NCI-H2081 (cell line): ENCODE measurements around the gene PANX2.

Experiments used
- DNase-seq, 2 experiments: peaks; one replicate each; lab custom pipeline; 2025; lab: John Stamatoyannopoulos, UW

PANX2 gene

GRCh38 chr22:50171965-50172421 is 1.5 kb downstream of the PANX2 start:
- DNase-seq = no peak

- no peak for DNase-seq
These were observed 2.9 kb downstream of the PANX2 start for GRCh38 chr22:50173311-50173982.

DNA sequence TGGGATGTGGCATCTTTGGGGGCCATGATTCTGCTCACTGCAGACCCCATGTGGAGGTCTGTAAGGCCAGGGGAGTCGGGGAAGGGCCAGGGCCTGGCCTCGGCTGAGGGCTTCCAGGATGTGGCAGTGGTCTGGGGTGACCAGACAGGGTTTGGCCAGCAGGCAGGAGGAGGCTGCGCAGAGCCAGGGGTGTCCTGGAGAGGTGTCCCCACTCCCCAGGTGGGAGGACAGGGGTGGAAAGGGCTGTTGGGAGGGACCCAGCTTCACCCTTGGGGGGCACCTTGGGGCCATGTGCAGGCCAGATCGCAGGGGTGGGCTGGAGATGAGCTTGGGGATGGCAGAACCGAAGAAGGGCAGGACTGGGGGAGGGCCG is 3.4 kb downstream of the PANX2 start:
- DNase-seq = no peak

DNA sequence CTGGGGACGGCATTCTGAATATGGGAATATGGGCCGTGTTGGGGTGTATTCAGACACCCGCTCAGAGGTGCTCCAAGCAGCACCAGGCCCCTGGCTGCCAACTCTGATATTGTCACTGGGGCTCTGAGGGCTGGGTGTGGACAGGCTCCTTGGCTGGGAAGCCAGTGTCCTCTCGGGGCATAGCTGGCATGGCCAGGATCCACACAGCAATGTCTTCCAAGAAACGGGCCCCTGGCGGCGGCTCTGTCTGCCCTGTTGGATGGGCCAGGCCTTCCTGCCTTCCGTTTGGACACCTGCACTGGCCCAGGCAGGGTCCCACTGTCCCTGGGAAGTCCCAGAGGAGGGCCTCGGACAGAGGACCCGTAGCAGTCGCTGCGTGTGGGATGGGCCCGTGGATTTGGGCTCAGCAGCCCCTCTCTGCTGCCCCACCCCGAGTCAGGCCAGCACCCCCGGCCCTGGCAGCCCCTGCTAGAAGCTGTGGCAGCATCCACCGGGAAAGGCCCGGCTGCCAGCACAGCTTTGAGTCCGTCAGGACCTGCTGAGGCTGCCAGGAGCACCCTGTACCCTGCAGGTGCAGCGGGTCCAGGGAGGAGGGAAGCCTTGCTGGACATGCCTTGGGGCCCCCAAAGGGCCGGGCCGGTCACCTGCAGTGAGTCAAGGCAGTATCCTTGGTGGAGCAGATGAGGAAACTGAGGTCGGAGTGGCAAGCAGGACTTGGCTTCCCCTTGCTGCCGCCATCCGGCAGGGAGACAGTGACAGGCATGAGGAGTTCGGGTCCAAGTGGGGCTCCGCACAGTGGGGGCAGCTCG is 4.1 kb downstream of the PANX2 start:
- DNase-seq = no peak

GRCh38 chr22:50175191-50175461 is 4.6 kb downstream of the PANX2 start:
- no peak for DNase-seq

GRCh38 chr22:50175921-50176849 is 5.7 kb downstream of the PANX2 start:
- no peak for DNase-seq

DNA sequence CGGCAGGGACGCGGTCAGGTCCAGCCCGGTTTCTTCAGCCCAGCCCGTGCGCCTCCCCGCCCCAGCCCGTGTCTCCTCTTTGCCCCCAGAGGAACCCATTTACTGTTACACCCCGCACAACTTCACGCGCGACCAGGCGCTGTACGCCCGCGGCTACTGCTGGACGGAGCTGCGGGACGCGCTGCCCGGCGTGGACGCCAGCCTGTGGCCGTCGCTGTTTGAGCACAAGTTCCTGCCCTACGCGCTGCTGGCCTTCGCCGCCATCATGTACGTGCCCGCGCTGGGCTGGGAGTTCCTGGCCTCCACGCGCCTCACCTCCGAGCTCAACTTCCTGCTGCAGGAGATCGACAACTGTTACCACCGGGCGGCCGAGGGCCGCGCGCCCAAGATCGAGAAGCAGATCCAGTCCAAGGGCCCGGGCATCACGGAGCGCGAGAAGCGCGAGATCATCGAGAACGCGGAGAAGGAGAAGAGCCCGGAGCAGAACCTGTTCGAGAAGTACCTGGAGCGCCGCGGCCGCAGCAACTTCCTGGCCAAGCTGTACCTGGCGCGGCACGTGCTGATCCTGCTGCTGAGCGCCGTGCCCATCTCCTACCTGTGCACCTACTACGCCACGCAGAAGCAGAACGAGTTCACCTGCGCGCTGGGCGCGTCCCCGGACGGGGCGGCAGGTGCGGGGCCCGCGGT is 6.5 kb downstream of the PANX2 start:
- DNase-seq = no peak

DNA sequence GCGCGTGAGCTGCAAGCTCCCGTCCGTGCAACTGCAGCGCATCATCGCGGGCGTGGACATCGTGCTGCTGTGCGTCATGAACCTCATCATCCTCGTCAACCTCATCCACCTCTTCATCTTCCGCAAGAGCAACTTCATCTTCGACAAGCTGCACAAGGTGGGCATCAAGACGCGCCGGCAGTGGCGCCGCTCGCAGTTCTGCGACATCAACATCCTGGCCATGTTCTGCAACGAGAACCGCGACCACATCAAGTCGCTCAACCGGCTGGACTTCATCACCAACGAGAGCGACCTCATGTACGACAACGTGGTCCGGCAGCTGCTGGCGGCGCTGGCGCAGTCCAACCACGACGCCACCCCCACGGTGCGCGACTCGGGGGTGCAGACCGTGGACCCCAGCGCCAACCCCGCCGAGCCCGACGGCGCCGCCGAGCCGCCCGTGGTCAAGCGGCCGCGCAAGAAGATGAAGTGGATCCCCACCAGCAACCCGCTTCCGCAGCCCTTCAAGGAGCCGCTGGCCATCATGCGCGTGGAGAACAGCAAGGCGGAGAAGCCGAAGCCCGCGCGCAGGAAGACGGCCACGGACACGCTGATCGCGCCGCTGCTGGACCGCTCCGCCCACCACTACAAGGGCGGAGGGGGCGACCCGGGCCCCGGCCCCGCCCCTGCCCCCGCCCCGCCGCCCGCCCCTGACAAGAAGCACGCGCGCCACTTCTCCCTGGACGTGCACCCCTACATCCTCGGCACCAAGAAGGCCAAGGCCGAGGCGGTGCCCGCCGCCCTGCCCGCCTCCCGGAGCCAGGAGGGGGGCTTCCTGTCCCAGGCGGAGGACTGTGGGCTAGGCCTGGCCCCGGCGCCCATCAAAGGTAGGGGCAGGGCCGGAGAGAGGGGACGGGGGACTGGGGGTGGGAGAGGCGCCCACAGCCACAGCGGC is 7.3 kb downstream of the PANX2 start:
- DNase-seq = no peak

- DNase-seq = no peak
These were observed 7.9 kb downstream of the PANX2 start for GRCh38 chr22:50178471-50178864.

DNA sequence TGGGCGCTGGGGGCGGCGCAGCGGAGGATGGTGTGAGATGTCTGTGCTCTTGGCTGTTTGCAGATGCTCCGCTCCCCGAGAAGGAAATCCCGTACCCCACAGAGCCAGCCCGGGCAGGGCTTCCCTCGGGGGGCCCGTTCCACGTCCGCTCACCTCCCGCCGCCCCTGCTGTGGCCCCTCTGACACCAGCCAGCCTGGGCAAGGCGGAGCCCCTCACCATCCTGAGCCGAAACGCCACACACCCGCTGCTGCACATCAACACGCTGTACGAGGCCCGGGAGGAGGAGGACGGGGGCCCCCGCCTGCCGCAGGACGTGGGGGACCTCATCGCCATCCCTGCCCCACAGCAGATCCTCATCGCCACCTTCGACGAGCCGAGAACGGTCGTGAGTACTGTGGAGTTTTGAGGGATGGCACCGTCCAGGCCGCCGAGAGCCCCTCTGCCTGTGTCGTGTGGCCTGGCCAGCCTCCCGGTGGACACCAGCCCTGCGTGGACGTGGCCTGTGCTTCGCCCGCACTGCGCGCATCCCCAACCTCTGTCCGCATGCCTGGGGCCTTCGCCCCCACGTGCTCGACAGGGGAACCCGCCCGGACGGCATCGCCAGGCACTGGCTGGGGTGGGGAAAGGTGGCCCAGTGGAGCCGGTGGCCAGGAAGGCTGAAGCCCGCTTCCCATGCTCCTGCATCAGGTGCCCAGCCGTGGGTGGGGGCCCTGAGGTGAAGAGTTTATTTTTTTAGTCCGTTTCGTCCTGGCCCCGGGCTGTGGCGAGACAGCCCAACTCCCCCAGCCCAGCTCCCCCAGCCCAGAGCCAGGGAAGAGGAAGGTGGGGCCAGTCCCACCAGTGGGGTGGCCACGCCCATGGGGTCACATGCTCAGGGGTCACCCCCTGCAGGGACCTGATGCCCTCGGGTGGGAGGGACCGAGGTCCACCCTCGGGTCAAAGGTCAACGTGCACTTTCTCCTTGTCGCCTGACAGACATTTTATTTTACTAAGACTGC is 8.6 kb downstream of the PANX2 start:
- DNase-seq = no peak

GRCh38 chr22:50179937-50180726 is 9.6 kb downstream of the PANX2 start:
- DNase-seq = no peak

GRCh38 chr22:50180727-50181521 is 10.4 kb downstream of the PANX2 start:
- no peak for DNase-seq

DNA sequence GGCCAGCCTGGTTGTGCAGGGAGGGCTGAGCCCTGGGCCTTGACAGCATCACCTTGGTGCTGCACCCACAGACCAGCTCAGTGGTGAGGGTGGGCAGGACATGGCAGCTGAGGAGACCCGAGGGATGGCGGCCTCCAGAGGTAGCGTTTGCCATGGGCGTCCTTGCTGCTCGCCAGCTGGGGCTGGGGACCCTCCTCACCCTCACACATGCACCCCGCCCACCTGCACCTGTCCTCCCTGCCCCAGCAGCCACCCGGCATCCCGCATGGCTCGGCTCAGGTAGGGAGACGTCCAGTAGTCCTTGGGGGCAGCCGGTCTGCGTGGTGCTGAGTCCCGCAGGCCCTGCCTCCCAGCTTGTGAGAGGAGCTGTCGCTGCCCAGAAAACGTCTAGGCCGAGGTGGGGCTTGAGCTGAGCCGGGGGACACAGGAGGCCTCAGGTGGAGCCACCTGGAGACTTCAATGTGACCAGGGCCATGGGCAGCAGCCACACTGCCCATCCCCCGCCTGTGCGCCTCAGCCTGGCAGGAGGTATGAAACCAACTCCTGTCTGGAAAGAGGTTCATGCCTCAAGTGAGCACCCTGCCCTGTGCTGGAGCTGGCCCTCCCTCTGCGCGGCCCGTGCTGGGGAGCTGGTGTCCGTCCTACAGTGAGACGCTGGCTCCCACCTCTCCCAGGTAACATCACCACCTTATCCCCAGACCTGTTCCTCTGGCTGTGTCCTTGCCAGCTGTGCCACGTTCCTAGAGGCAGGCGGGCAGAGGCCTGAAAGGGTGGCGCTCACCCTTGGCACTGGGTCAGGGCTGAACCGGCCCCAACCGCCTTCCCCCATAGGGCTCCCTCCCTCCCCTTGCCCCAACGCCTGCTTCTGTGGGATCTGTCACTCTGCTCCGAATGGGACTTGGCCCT is 11.9 kb downstream of the PANX2 start:
- DNase-seq = no peak

DNA sequence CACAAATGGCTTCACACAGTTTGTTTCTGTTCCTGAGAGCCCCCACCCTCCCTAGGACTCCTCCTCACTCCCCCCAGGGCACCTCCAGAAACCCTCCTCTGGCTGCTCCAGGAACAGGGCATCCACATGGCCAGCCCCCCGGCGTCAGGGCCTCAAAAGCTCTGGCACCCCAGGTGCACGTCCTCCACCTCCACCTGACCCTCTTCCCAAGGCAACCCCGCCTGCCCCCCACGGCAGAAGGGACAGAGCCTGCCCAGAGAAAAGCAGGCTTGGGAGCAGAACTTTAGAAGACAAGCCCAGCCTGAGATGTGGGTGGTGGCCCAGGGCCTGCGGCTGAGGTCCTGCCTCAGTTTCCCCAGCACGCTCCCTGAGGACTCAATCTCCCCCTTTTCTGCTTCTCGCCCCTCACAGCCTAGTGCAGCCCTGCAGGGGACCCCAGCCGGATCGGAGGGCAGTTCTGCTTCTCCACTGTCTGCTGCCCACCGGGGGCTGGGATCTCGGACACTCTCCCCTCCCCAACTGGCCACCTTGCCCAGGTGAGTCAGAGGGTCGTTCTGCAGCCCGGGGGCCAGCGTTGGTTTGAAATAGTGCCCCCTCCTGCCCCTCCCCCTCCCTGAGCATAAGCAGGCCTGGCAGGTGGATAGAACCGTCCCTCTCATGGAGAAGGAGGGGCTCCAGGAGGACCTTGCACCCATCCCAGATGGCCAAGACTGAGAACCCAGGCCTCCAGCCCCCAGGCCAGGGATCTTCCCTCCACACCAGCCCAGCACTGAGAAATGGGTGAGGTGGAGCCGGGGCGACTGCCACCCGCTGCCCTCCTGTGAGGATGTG is 12.8 kb downstream of the PANX2 start:
- DNase-seq = no peak

GRCh38 chr22:50184004-50184901 is 13.7 kb downstream of the PANX2 start:
- DNase-seq = no peak
